GM19452 (cell line): ENCODE results near the gene MDM4.
"Not testable (repeated sequence)": the region's sequence is repeated elsewhere in the genome, so short reads cannot be mapped to it uniquely, and the experiment has no call there.

ENCODE experiments used
- ATAC-seq: cut with Tn5 transposase; IDR thresholded peaks from one replicate; pipeline ENCODE4 v1.9.1; 2021; ENCODE audit not compliant: unreplicated experiment

MDM4 gene

DNA sequence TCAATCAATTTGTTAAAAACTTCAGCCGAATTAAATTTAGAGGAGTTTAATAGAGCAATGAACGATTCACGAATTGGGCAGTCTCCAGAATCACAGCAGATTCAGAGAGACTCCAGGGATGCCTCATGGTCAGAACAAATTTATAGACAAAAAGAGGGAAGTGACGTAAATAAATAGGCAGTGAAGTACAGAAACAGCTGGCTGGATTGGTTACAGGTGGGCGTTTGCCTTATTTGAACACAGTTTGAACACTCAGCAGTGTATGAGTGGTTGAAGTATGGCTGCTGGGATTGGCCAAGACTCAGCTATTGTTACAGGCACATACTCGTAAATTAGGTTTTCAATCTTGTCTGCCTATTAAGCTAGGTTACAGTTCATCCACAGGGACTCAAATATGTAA is 43.8 kb downstream of the MDM4 start:
- not testable (repeated sequence) for ATAC-seq

- ATAC-seq: no peak
Measured at GRCh38 chr1:204560590-204561150, 44.5 kb downstream of the MDM4 start.

- no peak for ATAC-seq
Measured at GRCh38 chr1:204562075-204562990, 46.1 kb downstream of the MDM4 start.

DNA sequence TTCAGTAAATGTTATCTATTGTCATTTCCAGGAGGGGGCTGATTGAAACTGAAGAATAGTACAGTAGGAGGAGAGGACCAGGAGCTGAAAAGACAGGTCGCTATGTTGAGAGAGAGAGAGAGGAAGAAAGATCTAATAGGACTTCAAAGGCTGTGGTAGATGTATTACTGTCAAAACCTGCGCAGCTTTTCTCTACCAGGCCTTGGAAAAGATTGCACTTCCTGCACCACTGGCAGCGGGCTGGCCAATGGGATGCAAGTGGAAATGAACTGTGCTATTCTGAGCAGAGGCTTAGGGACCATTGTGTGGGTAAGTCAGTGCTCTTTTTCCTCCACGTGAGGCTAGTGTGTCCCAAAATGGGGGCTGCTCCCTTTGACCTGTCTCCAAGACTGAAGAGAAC is 47.1 kb downstream of the MDM4 start:
- no peak for ATAC-seq

- no peak for ATAC-seq
Measured at GRCh38 chr1:204563780-204564179, 47.6 kb downstream of the MDM4 start.

- ATAC-seq: peak; percentile 77
Measured at GRCh38 chr1:204564835-204565234, 48.6 kb downstream of the MDM4 start.

DNA sequence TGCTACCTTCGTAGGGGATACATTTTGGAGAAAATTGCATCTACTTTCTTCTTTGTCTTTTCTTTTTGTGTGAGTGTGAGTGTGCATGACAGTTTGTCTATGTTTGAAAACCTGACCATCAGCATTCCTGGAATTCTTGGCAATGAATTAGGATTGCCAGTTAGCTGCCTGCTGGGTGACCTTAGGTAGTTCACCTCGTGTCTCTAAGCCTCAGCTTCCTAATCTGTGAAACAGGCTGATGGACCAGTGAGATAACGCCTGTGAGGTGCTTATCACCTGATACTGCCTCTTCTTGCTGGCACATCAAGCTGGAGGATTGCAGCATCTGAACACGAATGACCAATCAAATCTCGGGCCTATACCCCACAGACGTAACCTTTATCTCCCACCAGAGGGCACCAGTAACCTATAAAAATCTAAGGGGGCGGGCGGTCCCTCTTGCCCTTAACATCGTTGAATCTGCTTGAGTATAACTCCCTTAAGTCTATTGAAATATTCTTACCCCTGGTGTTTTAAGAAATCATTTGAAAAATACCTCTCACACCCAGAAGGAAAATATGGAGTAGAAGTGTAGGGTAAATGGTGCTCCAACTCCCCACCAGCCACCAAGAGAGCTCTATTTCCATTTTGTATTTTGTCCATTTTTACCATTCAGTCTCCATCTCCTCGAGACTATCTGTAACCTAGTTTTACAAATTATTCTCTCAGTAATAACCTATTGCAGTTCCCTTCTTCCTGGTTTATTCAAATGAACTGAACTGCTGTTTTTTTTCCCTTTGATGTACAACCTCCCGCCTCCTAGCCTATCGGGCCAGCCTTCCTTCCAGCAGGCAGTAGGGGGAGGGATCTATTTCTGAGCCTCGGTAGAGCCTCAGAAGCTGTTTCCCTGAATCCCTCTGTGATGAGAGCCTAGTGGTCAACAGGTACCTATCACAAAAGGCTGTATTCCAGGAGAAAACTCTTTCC is 49.7 kb downstream of the MDM4 start:
- no peak for ATAC-seq

GRCh38 chr1:204566583-204566955 is 50.4 kb downstream of the MDM4 start:
- ATAC-seq: no peak

DNA sequence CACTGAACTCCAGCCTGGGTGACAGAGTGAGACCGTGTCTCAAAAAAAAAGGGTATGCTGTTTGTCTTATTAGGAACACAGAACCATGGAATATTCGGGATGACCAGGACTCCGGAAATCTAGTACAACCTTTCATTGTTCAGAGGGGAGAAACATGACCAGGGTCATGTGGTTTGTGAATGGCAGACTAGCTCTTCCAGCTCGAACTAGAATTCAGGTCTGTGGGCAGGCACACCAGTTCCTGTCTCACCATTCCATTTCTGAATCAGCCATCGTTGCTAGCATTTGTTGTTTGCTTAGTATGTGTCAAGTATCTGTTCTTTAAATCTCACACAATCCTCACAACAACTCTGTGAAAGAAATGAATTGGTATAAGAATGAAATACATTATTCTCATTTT is 50.9 kb downstream of the MDM4 start:
- no peak for ATAC-seq

GRCh38 chr1:204568576-204569315 is 52.5 kb downstream of the MDM4 start:
- no peak for ATAC-seq

- no peak for ATAC-seq
Measured at GRCh38 chr1:204569478-204569877, 53.3 kb downstream of the MDM4 start.

GRCh38 chr1:204570021-204570420 is 53.8 kb downstream of the MDM4 start:
- not testable (repeated sequence) for ATAC-seq

- ATAC-seq: no peak
Measured at GRCh38 chr1:204571128-204571527, 54.9 kb downstream of the MDM4 start.

DNA sequence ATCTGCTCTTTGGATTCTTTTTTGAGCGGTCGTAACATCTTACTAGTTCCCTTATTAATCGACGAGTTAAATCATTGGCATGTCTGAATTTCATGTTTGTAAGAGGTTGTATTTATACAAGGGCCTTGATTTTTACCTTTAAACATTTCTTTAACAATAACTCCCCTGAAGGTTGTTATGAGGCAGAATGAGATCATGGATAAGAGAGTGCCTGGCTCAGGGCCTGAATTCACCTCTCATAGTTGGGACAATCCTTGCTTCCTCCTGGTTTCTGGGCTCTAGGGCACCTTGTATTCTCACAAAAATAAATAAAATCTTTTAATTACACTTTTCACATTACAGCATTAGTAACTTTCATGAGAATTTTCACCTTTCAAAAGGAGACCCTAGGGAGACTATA is 55.4 kb downstream of the MDM4 start:
- no peak for ATAC-seq

GRCh38 chr1:204572923-204573922 is 57.0 kb downstream of the MDM4 start:
- no peak for ATAC-seq

- ATAC-seq: no peak
Measured at GRCh38 chr1:204574016-204574864, 58.0 kb downstream of the MDM4 start.

DNA sequence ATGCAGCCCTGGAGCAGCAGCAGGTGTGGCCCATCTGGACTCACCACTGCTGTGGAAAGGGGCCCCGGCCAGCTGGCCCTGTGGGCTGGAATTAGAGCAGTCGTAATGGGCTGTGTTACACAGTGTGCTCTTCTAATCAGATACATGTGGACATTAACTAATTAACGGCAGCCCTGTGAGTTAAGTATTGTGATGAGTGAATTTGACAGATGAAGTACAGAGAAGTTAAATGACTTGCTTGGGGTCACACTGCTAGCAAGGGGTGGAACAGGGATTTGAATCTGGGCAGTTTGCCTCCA is 58.6 kb downstream of the MDM4 start:
- no peak for ATAC-seq

DNA sequence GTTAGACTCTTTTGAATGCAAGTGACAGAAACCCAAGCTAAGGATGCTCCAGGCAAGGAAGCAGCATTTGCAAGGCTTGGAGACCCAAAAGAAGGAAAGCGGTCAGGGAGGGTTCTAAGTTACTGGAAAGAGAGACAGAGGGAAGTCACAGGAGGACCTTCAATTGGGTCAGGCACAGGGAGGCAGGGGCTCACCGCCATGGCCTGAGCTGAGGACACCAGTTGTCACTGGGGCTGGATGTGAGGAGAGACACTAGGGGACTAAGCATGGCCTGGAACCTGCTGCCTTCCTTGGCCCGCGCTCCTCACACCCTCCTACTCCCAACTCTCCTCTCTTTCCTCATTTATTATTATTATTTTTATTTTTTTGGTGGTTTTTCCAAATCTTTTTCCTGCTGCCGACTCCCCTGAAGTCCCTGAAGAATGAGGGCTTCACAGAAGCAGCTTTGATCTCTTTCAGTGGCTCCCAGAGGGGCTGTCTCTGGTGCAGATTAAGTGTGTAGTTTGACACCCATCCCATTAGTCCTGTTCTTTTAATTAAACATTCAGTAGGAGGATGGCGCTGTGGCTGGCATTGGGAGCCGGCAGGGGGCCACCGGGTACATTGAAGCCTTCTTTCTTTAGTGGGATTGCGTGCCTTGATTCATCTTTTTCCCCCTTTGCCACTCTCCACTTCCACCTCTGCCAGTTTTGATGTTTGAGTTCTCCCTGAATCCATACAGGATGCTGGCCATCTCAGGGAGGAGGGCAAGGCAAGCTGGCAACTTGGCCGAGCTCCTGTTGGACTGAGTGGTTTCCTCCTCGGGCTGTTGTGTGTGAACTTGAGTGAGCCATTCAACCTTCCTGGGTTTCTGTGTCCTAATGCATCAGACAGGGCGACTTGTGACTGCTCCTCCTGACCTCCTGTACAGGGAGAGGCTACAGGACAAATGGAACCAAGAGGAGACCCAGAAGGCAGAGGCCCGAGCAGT is 59.3 kb downstream of the MDM4 start:
- ATAC-seq: no peak
